Progenitor cell of endocrine pancreas (in vitro differentiated cells): ENCODE data around the gene EPHB3. TPM values are rescaled to one million over a fixed set of nuclear protein-coding genes. Genes with fewer than 3 reads are reported as not detected.
A peak's percentile ranks its signal among the peaks of the same experiment; 100 is the strongest.

ENCODE experiments used
- DNase-seq: peaks from one replicate; pipeline ENCODE4 v3.0.0; 2021; ENCODE audit warnings: low spot score; ENCODE audit not compliant: unreplicated experiment
- H3K27ac Mint-ChIP-seq: 2 replicates; pipeline ENCODE4 v1.8.0; 2021; ENCODE audit warnings: mild to moderate bottlenecking, moderate library complexity, mixed read lengths
- H3K27me3 Mint-ChIP-seq: 2 replicates; pipeline ENCODE4 v1.8.0; 2021; ENCODE audit warnings: mixed read lengths
- H3K36me3 Mint-ChIP-seq: 2 replicates; pipeline ENCODE4 v1.8.0; 2022; ENCODE audit warnings: mixed read lengths; ENCODE audit not compliant: insufficient read depth
- H3K4me1 Mint-ChIP-seq: 2 replicates; pipeline ENCODE4 v1.8.0; 2021; ENCODE audit warnings: low read depth, mixed read lengths
- H3K4me3 Mint-ChIP-seq: 2 replicates; pipeline ENCODE4 v1.8.0; 2021; ENCODE audit warnings: low read depth, mild to moderate bottlenecking, moderate library complexity, mixed read lengths
- H3K9me3 Mint-ChIP-seq: 2 replicates; pipeline ENCODE4 v1.8.0; 2021; ENCODE audit warnings: low read depth, mixed read lengths
- CTCF ChIP-seq: fragments of 200-600 bp; sonication (generic); IDR thresholded peaks from one replicate; pipeline ENCODE4 v1.5.0; 2021; ENCODE audit warnings: antibody characterized with exemption, mild to moderate bottlenecking; ENCODE audit not compliant: unreplicated experiment
- total RNA-seq: library from RNA; stranded (reverse); gene quantifications from 2 replicates; pipeline ENCODE4 v1.2.1, GENCODE V29; 2021

The EPHB3 gene
- total RNA-seq, 1 donor from 2014 or later = 11.7 TPM

GRCh38 chr3:184523825-184524615 is 37.6 kb upstream of the EPHB3 start:
- no peaks in the 10 kb centered on the region for H3K9me3 Mint-ChIP-seq
- H3K4me1 Mint-ChIP-seq = peaks cover 7% of the 10 kb centered on the region
- DNase-seq = no peak
- H3K4me3 Mint-ChIP-seq = no peak overlapping the region
- no peak for TF ChIP-seq CTCF
- H3K27me3 Mint-ChIP-seq = peaks cover 47% of the 10 kb centered on the region
- no peaks in the 10 kb centered on the region for H3K36me3 Mint-ChIP-seq
- no peak overlapping the region for H3K27ac Mint-ChIP-seq

- peaks cover 46% of the 10 kb centered on the region for H3K27me3 Mint-ChIP-seq
Measured at GRCh38 chr3:184524981-184525336, 36.6 kb upstream of the EPHB3 start.

GRCh38 chr3:184525337-184526087 is 36.1 kb upstream of the EPHB3 start:
- H3K27me3 Mint-ChIP-seq = peaks cover 52% of the 10 kb centered on the region
- H3K9me3 Mint-ChIP-seq = no peaks in the 10 kb centered on the region
- peaks cover 7% of the 10 kb centered on the region for H3K4me1 Mint-ChIP-seq
- no peaks in the 10 kb centered on the region for H3K36me3 Mint-ChIP-seq
- H3K27ac Mint-ChIP-seq = peak overlapping the region; percentile 67
- peak overlapping the region; percentile 75 for H3K4me3 Mint-ChIP-seq
- no peak for TF ChIP-seq CTCF
- DNase-seq = peak; percentile 35

More at GRCh38 chr3:184524981-184525336, 36.6 kb upstream of the EPHB3 start:
- H3K4me1 Mint-ChIP-seq = peaks cover 7% of the 10 kb centered on the region
- no peaks in the 10 kb centered on the region for H3K36me3 Mint-ChIP-seq
- DNase-seq = no peak
- H3K4me3 Mint-ChIP-seq = peak overlapping the region; percentile 74
- H3K9me3 Mint-ChIP-seq = no peaks in the 10 kb centered on the region
- TF ChIP-seq CTCF = no peak
- H3K27ac Mint-ChIP-seq = peak overlapping the region; percentile 67

GRCh38 chr3:184526088-184526433 is 35.5 kb upstream of the EPHB3 start:
- TF ChIP-seq CTCF = peak; percentile 35
- Mint-ChIP-seq H3K27ac (peak overlapping the region; percentile 59), H3K4me3 (peak overlapping the region; percentile 75), H3K9me3 (no peaks in the 10 kb centered on the region), H3K27me3 (peaks cover 57% of the 10 kb centered on the region), H3K36me3 (no peaks in the 10 kb centered on the region), H3K4me1 (peaks cover 7% of the 10 kb centered on the region)
- DNase-seq = no peak

GRCh38 chr3:184531626-184532280 is 29.8 kb upstream of the EPHB3 start:
- Mint-ChIP-seq H3K27me3 (peaks cover 36% of the 10 kb centered on the region), H3K4me1 (no peaks in the 10 kb centered on the region), H3K27ac (no peak overlapping the region), H3K36me3 (no peaks in the 10 kb centered on the region), H3K4me3 (no peak overlapping the region), H3K9me3 (no peaks in the 10 kb centered on the region)
- no peak for DNase-seq
- TF ChIP-seq CTCF = no peak
